ENCODE measurements around the gene EARS2.
"Not testable (repeated sequence)": the region's sequence is repeated elsewhere in the genome, so short reads cannot be mapped to it uniquely, and the experiment has no call there.

Gene EARS2

GRCh38 chr16:23587726-23588125 is 30.6 kb upstream of the EARS2 start:
- no peak for DNase-seq (ENCODE audit: insufficient read length, low spot score)
- TF ChIP-seq CTCF (IDR thresholded peaks at IDR 0.05; ENCODE audit: insufficient read depth, missing control alignments): no peak
- FAIRE-seq: no peak

- FAIRE-seq (no peak), DNase-seq (ENCODE audit: insufficient read length, low spot score) (no peak)
- TF ChIP-seq CTCF (IDR thresholded peaks at IDR 0.05; ENCODE audit: insufficient read depth, missing control alignments): no peak
Observed at GRCh38 chr16:23584186-23585076, 27.3 kb upstream of the EARS2 start.

GRCh38 chr16:23583271-23583670 is 26.1 kb upstream of the EARS2 start:
- DNase-seq (ENCODE audit: insufficient read length, low spot score); FAIRE-seq: not testable (repeated sequence)

GRCh38 chr16:23581764-23582163 is 24.6 kb upstream of the EARS2 start:
- TF ChIP-seq CTCF (IDR thresholded peaks at IDR 0.05; ENCODE audit: insufficient read depth, missing control alignments): no peak
- DNase-seq (ENCODE audit: insufficient read length, low spot score): no peak
- no peak for FAIRE-seq

GRCh38 chr16:23580391-23580790 is 23.2 kb upstream of the EARS2 start:
- DNase-seq (ENCODE audit: insufficient read length, low spot score): no peak
- FAIRE-seq: no peak
- no peak for TF ChIP-seq CTCF (IDR thresholded peaks at IDR 0.05; ENCODE audit: insufficient read depth, missing control alignments)

GRCh38 chr16:23579371-23579770 is 22.2 kb upstream of the EARS2 start:
- TF ChIP-seq CTCF (IDR thresholded peaks at IDR 0.05; ENCODE audit: insufficient read depth, missing control alignments): no peak
- FAIRE-seq (no peak), DNase-seq (ENCODE audit: insufficient read length, low spot score) (no peak)

- no peak for TF ChIP-seq CTCF (IDR thresholded peaks at IDR 0.05; ENCODE audit: insufficient read depth, missing control alignments)
- DNase-seq (ENCODE audit: insufficient read length, low spot score) (no peak), FAIRE-seq (no peak)
Observed at GRCh38 chr16:23578101-23578830, 21.1 kb upstream of the EARS2 start.

Measured in D721Med (cell line).